K562 (cell line): ENCODE measurements around the gene DHDDS. TPM values are rescaled to one million over a fixed set of nuclear protein-coding genes. Genes with fewer than 3 reads are reported as not detected.

Experiments used
- AFF4 ChIP-seq: sonication (generic); formaldehyde crosslinking; IDR thresholded peaks from 2 replicates; pipeline ENCODE4 v1.8.0; 2023; ENCODE audit warnings: mild to moderate bottlenecking, missing genetic modification reagents
- FOXJ3 ChIP-seq: sonication (generic); formaldehyde crosslinking; IDR thresholded peaks from 2 replicates; pipeline ENCODE4 v1.4.0; 2020; ENCODE audit warnings: mild to moderate bottlenecking, missing genetic modification reagents
- HMGXB4 ChIP-seq: sonication (generic); formaldehyde crosslinking; IDR thresholded peaks from 2 replicates; pipeline ENCODE4 v1.8.1; 2023; ENCODE audit warnings: mild to moderate bottlenecking, missing genetic modification reagents
- KLF1 ChIP-seq: fragments of 450-650 bp; IDR thresholded peaks from 2 replicates; pipeline ENCODE4 v1.6.1; 2016; ENCODE audit warnings: missing genetic modification characterization, missing compliant biosample characterization
- MAX ChIP-seq: sonication (generic); formaldehyde crosslinking; IDR thresholded peaks from 2 replicates; pipeline ENCODE4 v1.9.0; 2022; ENCODE audit warnings: mild to moderate bottlenecking, missing genetic modification reagents
- OTX1 ChIP-seq: fragments of 450-650 bp; formaldehyde crosslinking; IDR thresholded peaks from 2 replicates; pipeline ENCODE4 v1.4.0; 2022; ENCODE audit warnings: mild to moderate bottlenecking
- PATZ1 ChIP-seq: fragments of 250-450 bp; sonication (Bioruptor Pico); IDR thresholded peaks from 2 replicates; pipeline ENCODE4 v1.5.0; 2020; ENCODE audit warnings: mild to moderate bottlenecking, borderline replicate concordance
- POLR2AphosphoS2 ChIP-seq: IDR thresholded peaks from 2 replicates; pipeline ENCODE4 v1.6.1; 2012; ENCODE audit warnings: low read length, improper control_type of control experiment
- PTTG1 ChIP-seq: fragments of 450-650 bp; IDR thresholded peaks from 2 replicates; pipeline ENCODE4 v1.6.1; 2016; ENCODE audit warnings: low read depth, mild to moderate bottlenecking, missing genetic modification characterization, missing compliant biosample characterization
- USF1 ChIP-seq: sonication (generic); formaldehyde crosslinking; IDR thresholded peaks from 2 replicates; pipeline ENCODE4 v1.9.0; 2022; ENCODE audit warnings: mild to moderate bottlenecking, missing genetic modification reagents
- ZNF134 ChIP-seq: fragments of 250-450 bp; sonication (Bioruptor Pico); conservative IDR thresholded peaks from 2 replicates; pipeline ENCODE4 v1.4.0; 2020
- ZNF592 ChIP-seq: fragments of 450-650 bp; IDR thresholded peaks from 2 replicates; pipeline ENCODE4 v1.6.1; 2017; ENCODE audit warnings: antibody characterized with exemption, mild to moderate bottlenecking
- polyA plus RNA-seq, 8 experiments: library from polyadenylated mRNA; depleted of rRNA in 4 of 8; stranded (reverse) in 5 of 8; unstranded in 3 of 8; fragments of >200 nt; fragmentation: Nextera tagmentation in 2 of 8; fragmentation: Illumina TruSeq in 1 of 8; extraction: Ambion mirVana in 2 of 8; extraction: Trizol in 1 of 8; gene quantifications; 2 replicates each; pipeline versions ENCODE4 v1.2.1 to v1.2.3, GENCODE V29; 2011 to 2014; ENCODE audit warnings: inconsistent platforms in 1 of 8, missing spikeins in 1 of 8
- total RNA-seq, 7 experiments: library from RNA; depleted of rRNA in 6 of 7; stranded (reverse); fragments of >200 nt in 6 of 7; fragmentation: Illumina TruSeq in 2 of 7; extraction: Trizol in 2 of 7; gene quantifications; 2 replicates each; pipeline versions ENCODE4 v1.2.1 to v1.2.3, GENCODE V29; 2011 to 2021; ENCODE audit warnings: low replicate concordance in 1 of 7

Gene DHDDS
- total and polyA plus RNA-seq, 9 of the 15 experiments (the other 6 are each of a cell fraction or from before 2014, with no cell fraction given): 33.3 to 55.0 (median 44.3) TPM

GRCh38 chr1:26472320-26472900 is 40.3 kb downstream of the DHDDS start, which contains the start of gene HMGN2 (continued):
- peak; percentile 71; the same call in 1 of the 2 replicates for TF ChIP-seq ZNF592
- TF ChIP-seq MAX (CRISPR knock-in tag): no peak
- TF ChIP-seq ZNF134 (CRISPR knock-in tag): no peak
- TF ChIP-seq USF1 (CRISPR knock-in tag): peak; percentile 87
- no peak for TF ChIP-seq POLR2AphosphoS2
- TF ChIP-seq OTX1 (CRISPR knock-in tag): no peak
- TF ChIP-seq HMGXB4 (CRISPR knock-in tag): peak; percentile 72; the same call in 1 of the 2 replicates
- TF ChIP-seq PATZ1 (CRISPR knock-in tag): no peak
- peak; percentile 95 for TF ChIP-seq AFF4 (CRISPR knock-in tag)
- TF ChIP-seq FOXJ3: no peak
- TF ChIP-seq KLF1: peak; percentile 69
- TF ChIP-seq PTTG1 (tag): no peak
